GM23338 (cell line): Measurements from ENCODE around the gene CCL15. TPM values are rescaled to one million over a fixed set of nuclear protein-coding genes. Genes with fewer than 3 reads are reported as not detected.

Experiments used
- ATAC-seq: fragments of 200-7000 bp; cut with Tn5 transposase; 3 replicates; pipeline ENCODE4 v1.9.1; 2020
- DNase-seq: peaks from one replicate; pipeline ENCODE4 v3.0.0-alpha.2; 2015; ENCODE audit warnings: low spot score
- H2AFZ ChIP-seq: fragments of 200-600 bp; sonication (generic); 2 replicates; pipeline ENCODE4 v1.8.0; 2016; ENCODE audit warnings: antibody characterized with exemption, mild to moderate bottlenecking, moderate library complexity
- H3F3A ChIP-seq: fragments of 200-600 bp; sonication (generic); replicated peaks from 2 replicates; pipeline ENCODE4 v1.8.0; 2017; ENCODE audit warnings: antibody characterized with exemption, mixed run types, low read depth
- H3K27ac ChIP-seq: fragments of 200-600 bp; sonication (generic); 2 replicates; pipeline ENCODE4 v1.6.1; 2016; ENCODE audit warnings: low read depth
- H3K27me3 ChIP-seq: fragments of 200-600 bp; sonication (generic); 2 replicates; pipeline ENCODE4 v1.8.0; 2016; ENCODE audit warnings: mild to moderate bottlenecking, mixed run types, moderate library complexity; ENCODE audit not compliant: insufficient read depth
- H3K36me3 ChIP-seq: fragments of 200-600 bp; sonication (generic); 2 replicates; pipeline ENCODE4 v1.8.0; 2016; ENCODE audit warnings: mild to moderate bottlenecking; ENCODE audit not compliant: insufficient read depth
- H3K4me1 ChIP-seq: fragments of 200-600 bp; sonication (generic); 2 replicates; pipeline ENCODE4 v1.8.0; 2016; ENCODE audit warnings: mild to moderate bottlenecking, moderate library complexity; ENCODE audit not compliant: insufficient read depth
- H3K4me2 ChIP-seq: fragments of 200-600 bp; sonication (generic); 2 replicates; pipeline ENCODE4 v1.7.1; 2017; ENCODE audit warnings: mixed run types
- H3K4me3 ChIP-seq: fragments of 200-600 bp; sonication (generic); 2 replicates; pipeline ENCODE4 v1.6.1; 2016; ENCODE audit warnings: mixed run types
- H3K79me2 ChIP-seq: fragments of 200-600 bp; sonication (generic); replicated peaks from 2 replicates; pipeline ENCODE4 v1.8.0; 2017; ENCODE audit warnings: mild to moderate bottlenecking; ENCODE audit not compliant: insufficient read depth
- H3K9me2 ChIP-seq: fragments of 200-600 bp; sonication (generic); 2 replicates; pipeline ENCODE4 v1.8.0; 2017; ENCODE audit not compliant: insufficient read depth
- H4K20me1 ChIP-seq: fragments of 200-600 bp; sonication (generic); replicated peaks from 2 replicates; pipeline ENCODE4 v1.8.0; 2017; ENCODE audit warnings: mild to moderate bottlenecking; ENCODE audit not compliant: insufficient read depth
- H3K27ac Mint-ChIP-seq: 2 replicates; pipeline ENCODE4 v1.8.0; 2020; ENCODE audit warnings: inconsistent platforms, mild to moderate bottlenecking, moderate library complexity, mixed read lengths
- H3K27me3 Mint-ChIP-seq: 3 replicates; pipeline ENCODE4 v1.8.0; 2022; ENCODE audit warnings: low read depth, mild to moderate bottlenecking, moderate library complexity, mixed read lengths, inconsistent platforms; ENCODE audit not compliant: insufficient read depth, poor library complexity
- H3K36me3 Mint-ChIP-seq: 3 replicates; pipeline ENCODE4 v1.8.0; 2021; ENCODE audit warnings: low read depth, mild to moderate bottlenecking, inconsistent platforms, moderate library complexity, mixed read lengths
- H3K4me1 Mint-ChIP-seq: 3 replicates; pipeline ENCODE4 v1.8.0; 2020; ENCODE audit warnings: mild to moderate bottlenecking, inconsistent platforms, mixed read lengths
- H3K4me3 Mint-ChIP-seq: 3 replicates; pipeline ENCODE4 v1.8.0; 2021; ENCODE audit warnings: moderate library complexity, mild to moderate bottlenecking, inconsistent platforms, mixed read lengths
- H3K9me3 Mint-ChIP-seq: 3 replicates; pipeline ENCODE4 v1.8.0; 2020; ENCODE audit warnings: moderate library complexity, mild to moderate bottlenecking, inconsistent platforms, mixed read lengths
- CTCF ChIP-seq, 2 experiments: fragments of 200-600 bp in 1 of 2; sonication (generic) in 1 of 2; conservative IDR thresholded peaks; 2 replicates each; pipeline versions ENCODE4 v1.5.1 to v1.6.1; 2016 to 2017; ENCODE audit warnings: antibody characterized with exemption in 2 of 2, low read depth in 2 of 2, mild to moderate bottlenecking in 2 of 2, moderate library complexity in 1 of 2
- ETS1 ChIP-seq: IDR thresholded peaks from 2 replicates; pipeline ENCODE4 v1.6.1; 2016; ENCODE audit warnings: antibody characterized with exemption
- EZH2 ChIP-seq: fragments of 200-600 bp; sonication (generic); IDR thresholded peaks from one replicate; pipeline ENCODE4 v1.8.0; 2017; ENCODE audit warnings: antibody characterized with exemption, mild to moderate bottlenecking, low read depth; ENCODE audit not compliant: unreplicated experiment
- EZH2phosphoT487 ChIP-seq: fragments of 200-600 bp; sonication (generic); IDR thresholded peaks from one replicate; pipeline ENCODE4 v1.8.1; 2018; ENCODE audit warnings: antibody characterized with exemption; ENCODE audit not compliant: unreplicated experiment
- JUNB ChIP-seq: IDR thresholded peaks from one replicate; pipeline ENCODE4 v1.6.1; 2016; ENCODE audit warnings: antibody characterized with exemption; ENCODE audit not compliant: unreplicated experiment
- NANOG ChIP-seq: IDR thresholded peaks from 2 replicates; pipeline ENCODE4 v1.6.1; 2016; ENCODE audit warnings: antibody characterized with exemption, borderline replicate concordance
- POLR2AphosphoS5 ChIP-seq: IDR thresholded peaks from 2 replicates; pipeline ENCODE4 v1.6.1; 2016; ENCODE audit warnings: antibody characterized with exemption, low read depth
- STAT1 ChIP-seq: IDR thresholded peaks from one replicate; pipeline ENCODE4 v1.6.1; 2016; ENCODE audit warnings: antibody characterized with exemption; ENCODE audit not compliant: unreplicated experiment
- ZNF114 ChIP-seq: fragments of 250-450 bp; sonication (Bioruptor Pico); IDR thresholded peaks from 2 replicates; pipeline ENCODE4 v1.5.0; 2020; ENCODE audit warnings: mild to moderate bottlenecking, moderate library complexity
- ZNF331 ChIP-seq: fragments of 250-450 bp; sonication (Bioruptor Pico); IDR thresholded peaks from 2 replicates; pipeline ENCODE4 v1.5.0; 2020; ENCODE audit warnings: low read depth, mild to moderate bottlenecking, moderate library complexity
- polyA plus RNA-seq: library from polyadenylated mRNA; unstranded; fragments of >200 nt; fragmentation: Nextera tagmentation; extraction: Ambion mirVana; gene quantifications from 2 replicates; pipeline ENCODE4 v1.2.1, GENCODE V29; 2016
- total RNA-seq: library from RNA; depleted of rRNA; stranded (reverse); fragments of >200 nt; shearing (Covaris generic); gene quantifications from 2 replicates; pipeline ENCODE4 v1.2.3, GENCODE V29; 2014
- TF ChIP-seq, protein P1 (sequence below): IDR thresholded peaks from one replicate; pipeline ENCODE4 v1.6.1; 2018; ENCODE audit warnings: antibody characterized with exemption; ENCODE audit not compliant: unreplicated experiment
- TF ChIP-seq, protein P2 (sequence below): fragments of 250-450 bp; sonication (Bioruptor Pico); IDR thresholded peaks from 2 replicates; pipeline ENCODE4 v1.5.0; 2020; ENCODE audit warnings: mild to moderate bottlenecking, moderate library complexity

Gene CCL15
- total and polyA plus RNA-seq, 2 experiments from 2014 or later, result not detected

DNA sequence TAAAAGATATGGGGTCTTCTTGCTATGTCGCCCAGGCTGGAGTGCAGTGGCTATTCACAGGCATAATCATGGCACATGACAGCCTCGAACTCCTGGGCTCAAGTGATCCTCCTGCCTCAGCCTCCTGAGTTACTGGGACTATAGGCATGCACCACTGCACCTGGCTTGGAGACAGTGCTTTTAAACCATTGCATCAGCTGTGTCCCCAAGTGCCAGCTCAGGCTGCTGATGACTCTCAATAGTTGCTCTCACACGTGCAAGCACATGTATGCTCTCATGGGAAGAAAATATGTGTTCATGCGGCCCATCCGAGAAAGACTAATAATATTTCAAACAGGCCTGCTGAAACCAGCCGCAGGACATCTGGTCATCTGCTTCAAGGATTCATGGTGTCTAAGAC is 28.8 kb downstream of the CCL15 start (continued):
- TF ChIP-seq ETS1 (no peak), STAT1 (no peak), JUNB (no peak)

GRCh38 chr17:35972066-35972465 is 29.3 kb downstream of the CCL15 start:
- Histone ChIP-seq H3K27ac (no peak overlapping the region), H4K20me1 (no peaks in the 10 kb centered on the region), H3K4me3 (no peak overlapping the region), H3K4me1 (0 out of 2 replicates have a peak, but pooled peaks cover 4% of the 10 kb centered on the region), H3K36me3 (no peaks in the 10 kb centered on the region), H3K9me2 (no peaks in the 10 kb centered on the region), H3K27me3 (no peaks in the 10 kb centered on the region), H3K4me2 (no peak overlapping the region), H2AFZ (no peak overlapping the region), H3K79me2 (no peaks in the 10 kb centered on the region), H3F3A (no peaks in the 10 kb centered on the region)
- Mint-ChIP-seq H3K27ac (no peak overlapping the region), H3K4me3 (no peak overlapping the region), H3K9me3 (no peaks in the 10 kb centered on the region), H3K36me3 (no peaks in the 10 kb centered on the region), H3K27me3 (peaks cover 2% of the 10 kb centered on the region), H3K4me1 (peaks cover 3% of the 10 kb centered on the region; the same call in 1 of the 3 replicates)
- DNase-seq, result no peak
- ATAC-seq, result no peak
- TF ChIP-seq, protein P1, sequence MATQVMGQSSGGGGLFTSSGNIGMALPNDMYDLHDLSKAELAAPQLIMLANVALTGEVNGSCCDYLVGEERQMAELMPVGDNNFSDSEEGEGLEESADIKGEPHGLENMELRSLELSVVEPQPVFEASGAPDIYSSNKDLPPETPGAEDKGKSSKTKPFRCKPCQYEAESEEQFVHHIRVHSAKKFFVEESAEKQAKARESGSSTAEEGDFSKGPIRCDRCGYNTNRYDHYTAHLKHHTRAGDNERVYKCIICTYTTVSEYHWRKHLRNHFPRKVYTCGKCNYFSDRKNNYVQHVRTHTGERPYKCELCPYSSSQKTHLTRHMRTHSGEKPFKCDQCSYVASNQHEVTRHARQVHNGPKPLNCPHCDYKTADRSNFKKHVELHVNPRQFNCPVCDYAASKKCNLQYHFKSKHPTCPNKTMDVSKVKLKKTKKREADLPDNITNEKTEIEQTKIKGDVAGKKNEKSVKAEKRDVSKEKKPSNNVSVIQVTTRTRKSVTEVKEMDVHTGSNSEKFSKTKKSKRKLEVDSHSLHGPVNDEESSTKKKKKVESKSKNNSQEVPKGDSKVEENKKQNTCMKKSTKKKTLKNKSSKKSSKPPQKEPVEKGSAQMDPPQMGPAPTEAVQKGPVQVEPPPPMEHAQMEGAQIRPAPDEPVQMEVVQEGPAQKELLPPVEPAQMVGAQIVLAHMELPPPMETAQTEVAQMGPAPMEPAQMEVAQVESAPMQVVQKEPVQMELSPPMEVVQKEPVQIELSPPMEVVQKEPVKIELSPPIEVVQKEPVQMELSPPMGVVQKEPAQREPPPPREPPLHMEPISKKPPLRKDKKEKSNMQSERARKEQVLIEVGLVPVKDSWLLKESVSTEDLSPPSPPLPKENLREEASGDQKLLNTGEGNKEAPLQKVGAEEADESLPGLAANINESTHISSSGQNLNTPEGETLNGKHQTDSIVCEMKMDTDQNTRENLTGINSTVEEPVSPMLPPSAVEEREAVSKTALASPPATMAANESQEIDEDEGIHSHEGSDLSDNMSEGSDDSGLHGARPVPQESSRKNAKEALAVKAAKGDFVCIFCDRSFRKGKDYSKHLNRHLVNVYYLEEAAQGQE, result no peak
- TF ChIP-seq ZNF331 (CRISPR knock-in tag), result no peak
- TF ChIP-seq EZH2phosphoT487, result no peak
- TF ChIP-seq ZNF114 (CRISPR knock-in tag), result no peak
- no peak for TF ChIP-seq EZH2
- TF ChIP-seq ETS1, result no peak
- no peak for TF ChIP-seq JUNB
- no peak for TF ChIP-seq POLR2AphosphoS5
- TF ChIP-seq CTCF (conservative IDR thresholded peaks at IDR 0.05; ENCODE audit: low read depth in 2 of 2), result no peak
- TF ChIP-seq STAT1, result no peak
- no peak for TF ChIP-seq NANOG
- TF ChIP-seq, protein P2, sequence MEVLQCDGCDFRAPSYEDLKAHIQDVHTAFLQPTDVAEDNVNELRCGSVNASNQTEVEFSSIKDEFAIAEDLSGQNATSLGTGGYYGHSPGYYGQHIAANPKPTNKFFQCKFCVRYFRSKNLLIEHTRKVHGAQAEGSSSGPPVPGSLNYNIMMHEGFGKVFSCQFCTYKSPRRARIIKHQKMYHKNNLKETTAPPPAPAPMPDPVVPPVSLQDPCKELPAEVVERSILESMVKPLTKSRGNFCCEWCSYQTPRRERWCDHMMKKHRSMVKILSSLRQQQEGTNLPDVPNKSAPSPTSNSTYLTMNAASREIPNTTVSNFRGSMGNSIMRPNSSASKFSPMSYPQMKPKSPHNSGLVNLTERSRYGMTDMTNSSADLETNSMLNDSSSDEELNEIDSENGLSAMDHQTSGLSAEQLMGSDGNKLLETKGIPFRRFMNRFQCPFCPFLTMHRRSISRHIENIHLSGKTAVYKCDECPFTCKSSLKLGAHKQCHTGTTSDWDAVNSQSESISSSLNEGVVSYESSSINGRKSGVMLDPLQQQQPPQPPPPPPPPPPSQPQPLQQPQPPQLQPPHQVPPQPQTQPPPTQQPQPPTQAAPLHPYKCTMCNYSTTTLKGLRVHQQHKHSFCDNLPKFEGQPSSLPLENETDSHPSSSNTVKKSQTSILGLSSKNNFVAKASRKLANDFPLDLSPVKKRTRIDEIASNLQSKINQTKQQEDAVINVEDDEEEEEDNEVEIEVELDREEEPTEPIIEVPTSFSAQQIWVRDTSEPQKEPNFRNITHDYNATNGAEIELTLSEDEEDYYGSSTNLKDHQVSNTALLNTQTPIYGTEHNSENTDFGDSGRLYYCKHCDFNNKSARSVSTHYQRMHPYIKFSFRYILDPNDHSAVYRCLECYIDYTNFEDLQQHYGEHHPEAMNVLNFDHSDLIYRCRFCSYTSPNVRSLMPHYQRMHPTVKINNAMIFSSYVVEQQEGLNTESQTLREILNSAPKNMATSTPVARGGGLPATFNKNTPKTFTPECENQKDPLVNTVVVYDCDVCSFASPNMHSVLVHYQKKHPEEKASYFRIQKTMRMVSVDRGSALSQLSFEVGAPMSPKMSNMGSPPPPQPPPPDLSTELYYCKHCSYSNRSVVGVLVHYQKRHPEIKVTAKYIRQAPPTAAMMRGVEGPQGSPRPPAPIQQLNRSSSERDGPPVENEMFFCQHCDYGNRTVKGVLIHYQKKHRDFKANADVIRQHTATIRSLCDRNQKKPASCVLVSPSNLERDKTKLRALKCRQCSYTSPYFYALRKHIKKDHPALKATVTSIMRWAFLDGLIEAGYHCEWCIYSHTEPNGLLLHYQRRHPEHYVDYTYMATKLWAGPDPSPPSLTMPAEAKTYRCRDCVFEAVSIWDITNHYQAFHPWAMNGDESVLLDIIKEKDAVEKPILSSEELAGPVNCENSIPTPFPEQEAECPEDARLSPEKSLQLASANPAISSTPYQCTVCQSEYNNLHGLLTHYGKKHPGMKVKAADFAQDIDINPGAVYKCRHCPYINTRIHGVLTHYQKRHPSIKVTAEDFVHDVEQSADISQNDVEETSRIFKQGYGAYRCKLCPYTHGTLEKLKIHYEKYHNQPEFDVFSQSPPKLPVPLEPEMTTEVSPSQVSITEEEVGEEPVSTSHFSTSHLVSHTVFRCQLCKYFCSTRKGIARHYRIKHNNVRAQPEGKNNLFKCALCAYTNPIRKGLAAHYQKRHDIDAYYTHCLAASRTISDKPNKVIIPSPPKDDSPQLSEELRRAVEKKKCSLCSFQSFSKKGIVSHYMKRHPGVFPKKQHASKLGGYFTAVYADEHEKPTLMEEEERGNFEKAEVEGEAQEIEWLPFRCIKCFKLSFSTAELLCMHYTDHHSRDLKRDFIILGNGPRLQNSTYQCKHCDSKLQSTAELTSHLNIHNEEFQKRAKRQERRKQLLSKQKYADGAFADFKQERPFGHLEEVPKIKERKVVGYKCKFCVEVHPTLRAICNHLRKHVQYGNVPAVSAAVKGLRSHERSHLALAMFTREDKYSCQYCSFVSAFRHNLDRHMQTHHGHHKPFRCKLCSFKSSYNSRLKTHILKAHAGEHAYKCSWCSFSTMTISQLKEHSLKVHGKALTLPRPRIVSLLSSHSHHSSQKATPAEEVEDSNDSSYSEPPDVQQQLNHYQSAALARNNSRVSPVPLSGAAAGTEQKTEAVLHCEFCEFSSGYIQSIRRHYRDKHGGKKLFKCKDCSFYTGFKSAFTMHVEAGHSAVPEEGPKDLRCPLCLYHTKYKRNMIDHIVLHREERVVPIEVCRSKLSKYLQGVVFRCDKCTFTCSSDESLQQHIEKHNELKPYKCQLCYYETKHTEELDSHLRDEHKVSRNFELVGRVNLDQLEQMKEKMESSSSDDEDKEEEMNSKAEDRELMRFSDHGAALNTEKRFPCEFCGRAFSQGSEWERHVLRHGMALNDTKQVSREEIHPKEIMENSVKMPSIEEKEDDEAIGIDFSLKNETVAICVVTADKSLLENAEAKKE (CRISPR knock-in tag), result no peak
